Neutrophil (primary cell): Measurements from ENCODE around the gene CDK13.

ENCODE experiments used
- H3K27ac ChIP-seq: fragments of 200-600 bp; sonication (generic); 2 replicates; pipeline ENCODE4 v1.5.1; 2016; ENCODE audit warnings: mild to moderate bottlenecking, moderate library complexity
- H3K27me3 ChIP-seq: fragments of 200-600 bp; sonication (generic); 2 replicates; pipeline ENCODE4 v1.6.0; 2016; ENCODE audit warnings: mild to moderate bottlenecking
- H3K36me3 ChIP-seq: fragments of 200-600 bp; sonication (generic); 2 replicates; pipeline ENCODE4 v1.5.1; 2017
- H3K4me1 ChIP-seq, 2 experiments: fragments of 200-600 bp in 1 of 2; sonication (generic) in 1 of 2; 1 replicate in 1 of 2; 2 replicates in 1 of 2; pipeline versions ENCODE4 v1.5.1 to v1.6.1; 2013 to 2016; ENCODE audit warnings: low read depth in 1 of 2, low read length in 1 of 2, mild to moderate bottlenecking in 1 of 2, moderate library complexity in 1 of 2; ENCODE audit not compliant: control insufficient read depth in 1 of 2, insufficient read depth in 1 of 2
- H3K4me3 ChIP-seq, 2 experiments: fragments of 200-600 bp in 1 of 2; sonication (generic) in 1 of 2; 1 replicate in 1 of 2; 2 replicates in 1 of 2; pipeline ENCODE4 v1.5.1; 2013 to 2016; ENCODE audit warnings: low read depth in 1 of 2, low read length in 1 of 2, mild to moderate bottlenecking in 1 of 2, moderate library complexity in 1 of 2
- H3K9me3 ChIP-seq: fragments of 200-600 bp; sonication (generic); 2 replicates; pipeline ENCODE4 v1.5.1; 2016
- TF ChIP-seq, protein P1 (sequence below): fragments of 200-600 bp; sonication (generic); IDR thresholded peaks from 2 replicates; pipeline ENCODE4 v1.5.1; 2016; ENCODE audit warnings: antibody characterized with exemption

Gene CDK13

DNA sequence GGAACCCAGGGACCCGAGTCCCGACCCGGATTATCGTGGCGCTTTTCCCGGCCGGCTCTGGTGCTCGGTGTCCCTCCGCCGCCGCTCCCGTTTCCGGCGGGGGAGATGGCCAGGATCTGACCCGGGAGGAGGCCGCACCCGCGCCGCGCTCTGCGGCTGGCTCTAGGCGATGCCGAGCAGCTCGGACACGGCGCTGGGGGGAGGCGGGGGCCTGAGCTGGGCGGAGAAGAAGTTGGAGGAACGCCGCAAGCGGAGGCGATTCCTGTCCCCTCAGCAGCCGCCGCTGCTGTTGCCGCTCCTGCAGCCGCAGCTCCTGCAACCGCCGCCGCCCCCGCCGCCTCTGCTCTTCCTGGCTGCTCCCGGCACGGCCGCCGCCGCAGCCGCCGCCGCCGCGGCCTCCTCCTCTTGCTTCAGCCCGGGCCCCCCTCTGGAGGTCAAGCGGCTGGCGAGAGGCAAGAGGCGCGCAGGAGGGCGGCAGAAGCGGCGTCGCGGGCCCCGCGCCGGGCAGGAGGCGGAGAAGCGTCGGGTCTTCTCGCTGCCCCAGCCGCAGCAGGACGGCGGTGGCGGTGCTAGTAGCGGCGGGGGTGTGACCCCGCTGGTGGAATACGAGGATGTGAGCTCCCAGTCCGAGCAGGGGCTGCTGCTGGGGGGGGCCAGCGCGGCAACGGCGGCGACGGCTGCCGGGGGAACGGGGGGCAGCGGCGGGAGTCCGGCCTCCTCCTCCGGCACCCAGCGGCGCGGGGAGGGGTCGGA lies 593 bp downstream of the CDK13 start:
- peak overlapping the region; percentile 86 to 95 for H3K4me3 ChIP-seq
- peaks cover 46 to 49% of the 10 kb centered on the region in 2 experiments for H3K4me1 ChIP-seq
- H3K36me3 ChIP-seq = no peaks in the 10 kb centered on the region
- peak overlapping the region; percentile 99 for H3K27ac ChIP-seq
- TF ChIP-seq, protein P1, sequence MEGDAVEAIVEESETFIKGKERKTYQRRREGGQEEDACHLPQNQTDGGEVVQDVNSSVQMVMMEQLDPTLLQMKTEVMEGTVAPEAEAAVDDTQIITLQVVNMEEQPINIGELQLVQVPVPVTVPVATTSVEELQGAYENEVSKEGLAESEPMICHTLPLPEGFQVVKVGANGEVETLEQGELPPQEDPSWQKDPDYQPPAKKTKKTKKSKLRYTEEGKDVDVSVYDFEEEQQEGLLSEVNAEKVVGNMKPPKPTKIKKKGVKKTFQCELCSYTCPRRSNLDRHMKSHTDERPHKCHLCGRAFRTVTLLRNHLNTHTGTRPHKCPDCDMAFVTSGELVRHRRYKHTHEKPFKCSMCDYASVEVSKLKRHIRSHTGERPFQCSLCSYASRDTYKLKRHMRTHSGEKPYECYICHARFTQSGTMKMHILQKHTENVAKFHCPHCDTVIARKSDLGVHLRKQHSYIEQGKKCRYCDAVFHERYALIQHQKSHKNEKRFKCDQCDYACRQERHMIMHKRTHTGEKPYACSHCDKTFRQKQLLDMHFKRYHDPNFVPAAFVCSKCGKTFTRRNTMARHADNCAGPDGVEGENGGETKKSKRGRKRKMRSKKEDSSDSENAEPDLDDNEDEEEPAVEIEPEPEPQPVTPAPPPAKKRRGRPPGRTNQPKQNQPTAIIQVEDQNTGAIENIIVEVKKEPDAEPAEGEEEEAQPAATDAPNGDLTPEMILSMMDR = peak; percentile 15
- H3K9me3 ChIP-seq = no peaks in the 10 kb centered on the region
- H3K27me3 ChIP-seq = no peaks in the 10 kb centered on the region

- no peaks in the 10 kb centered on the region for H3K27me3 ChIP-seq
- no peaks in the 10 kb centered on the region for H3K36me3 ChIP-seq
- peak overlapping the region; percentile 86 to 95 for H3K4me3 ChIP-seq
- peaks cover 47 to 49% of the 10 kb centered on the region in 2 experiments for H3K4me1 ChIP-seq
- TF ChIP-seq, protein P1 = no peak
- H3K27ac ChIP-seq = peak overlapping the region; percentile 99
- no peaks in the 10 kb centered on the region for H3K9me3 ChIP-seq
Measured at GRCh38 chr7:39951226-39952194, 1.5 kb downstream of the CDK13 start.

GRCh38 chr7:39952374-39952773 lies 2.3 kb downstream of the CDK13 start:
- Histone ChIP-seq H3K9me3 (no peaks in the 10 kb centered on the region), H3K27me3 (no peaks in the 10 kb centered on the region), H3K4me3 (peak overlapping the region; percentile 86 to 95), H3K4me1 (peaks cover 49 to 50% of the 10 kb centered on the region in 2 experiments), H3K36me3 (no peaks in the 10 kb centered on the region), H3K27ac (peak overlapping the region; percentile 99)
- TF ChIP-seq, protein P1 = no peak

GRCh38 chr7:39952803-39953202 lies 2.7 kb downstream of the CDK13 start:
- H3K4me3 ChIP-seq = peak overlapping the region; percentile 86 to 95
- peak overlapping the region; percentile 12 for H3K27ac ChIP-seq
- H3K9me3 ChIP-seq = no peaks in the 10 kb centered on the region
- no peaks in the 10 kb centered on the region for H3K27me3 ChIP-seq
- peaks cover 49 to 51% of the 10 kb centered on the region in 2 experiments for H3K4me1 ChIP-seq
- no peaks in the 10 kb centered on the region for H3K36me3 ChIP-seq
- TF ChIP-seq, protein P1 = no peak

- Histone ChIP-seq H3K4me3 (no peak overlapping the region), H3K27ac (no peak overlapping the region), H3K27me3 (no peaks in the 10 kb centered on the region), H3K4me1 (peaks cover 41 to 48% of the 10 kb centered on the region in 2 experiments), H3K36me3 (no peaks in the 10 kb centered on the region), H3K9me3 (no peaks in the 10 kb centered on the region)
- TF ChIP-seq, protein P1 = no peak
Measured at GRCh38 chr7:39954694-39955093, 4.6 kb downstream of the CDK13 start.
